IMR-90 (cell line): ENCODE results near the gene CARD10.

Experiments used
- CTCF ChIP-seq: conservative IDR thresholded peaks from 2 replicates; pipeline ENCODE4 v1.5.1; 2012; ENCODE audit warnings: mild to moderate bottlenecking, low read depth, low read length, improper control_type of control experiment
- POLR2A ChIP-seq: IDR thresholded peaks from 2 replicates; pipeline ENCODE4 v1.6.1; 2012; ENCODE audit warnings: mild to moderate bottlenecking, low read depth, low read length
- SMC3 ChIP-seq: fragments of 150-350 bp; IDR thresholded peaks from 2 replicates; pipeline ENCODE4 v1.6.1; 2016; ENCODE audit warnings: low read depth, mild to moderate bottlenecking, antibody characterized with exemption, low read length, moderate library complexity

- TF ChIP-seq POLR2A (no peak), CTCF (no peak), SMC3 (no peak)
These were observed 33.6 kb downstream of the CARD10 start for GRCh38 chr22:37485395-37486223.
